Esophagus squamous epithelium (tissue), 4 donors: Measurements from ENCODE around the gene SYT14.

Experiments used
- CTCF ChIP-seq, 6 experiments: fragments of 450-650 bp in 4 of 6; fragments of 200-600 bp in 2 of 6; sonication (generic) in 2 of 6; IDR thresholded peaks; one replicate each; pipeline ENCODE4 v1.5.1; 2016 to 2019; ENCODE audit warnings: antibody characterized with exemption in 6 of 6, mild to moderate bottlenecking in 4 of 6, moderate library complexity in 4 of 6
- POLR2A ChIP-seq, 4 donors: fragments of 450-650 bp; IDR thresholded peaks; one replicate each; pipeline ENCODE4 v1.6.1; 2017; ENCODE audit warnings: antibody characterized with exemption in 4 of 4, mild to moderate bottlenecking in 4 of 4, moderate library complexity in 3 of 4

- TF ChIP-seq CTCF (IDR thresholded peaks at IDR 0.05) (no peak), POLR2A (IDR thresholded peaks at IDR 0.05) (no peak)
Measured at GRCh38 chr1:210207597-210208450, 269.8 kb downstream of the SYT14 start.
